SK-N-SH (cell line): ENCODE measurements around the gene HAGHL. TPM values are rescaled to one million over a fixed set of nuclear protein-coding genes. Genes with fewer than 3 reads are reported as not detected.

Experiments
- CHD2 ChIP-seq: fragments of 150-350 bp; IDR thresholded peaks from 2 replicates; pipeline ENCODE4 v1.6.1; 2018; ENCODE audit warnings: low read length; ENCODE audit not compliant: partially characterized antibody
- ELF1 ChIP-seq: IDR thresholded peaks from 2 replicates; pipeline ENCODE4 v1.4.0; 2012
- EP300 ChIP-seq, 2 experiments: IDR thresholded peaks; 2 replicates each; pipeline versions ENCODE4 v1.4.0 to v1.6.1; 2012; ENCODE audit warnings: borderline replicate concordance in 1 of 2, low read depth in 1 of 2, low read length in 1 of 2
- EZH2phosphoT487 ChIP-seq: fragments of 200-600 bp; sonication (generic); IDR thresholded peaks from 2 replicates; pipeline ENCODE4 v1.6.1; 2017; ENCODE audit warnings: low read depth, mixed run types, mild to moderate bottlenecking, antibody characterized with exemption, moderate library complexity, borderline replicate concordance
- FOXM1 ChIP-seq: IDR thresholded peaks from 2 replicates; pipeline ENCODE4 v1.4.0; 2012; ENCODE audit warnings: low read depth, mild to moderate bottlenecking
- JUND ChIP-seq: IDR thresholded peaks from 2 replicates; pipeline ENCODE4 v1.4.0; 2012
- NFIC ChIP-seq: IDR thresholded peaks from 2 replicates; pipeline ENCODE4 v1.4.0; 2012; ENCODE audit warnings: borderline replicate concordance
- NRF1 ChIP-seq: IDR thresholded peaks from 2 replicates; pipeline ENCODE4 v1.6.1; 2012; ENCODE audit warnings: low read depth, mild to moderate bottlenecking, low read length
- POLR2AphosphoS5 ChIP-seq: IDR thresholded peaks from 2 replicates; pipeline ENCODE4 v1.6.1; 2012; ENCODE audit warnings: low read depth, low read length
- RAD21 ChIP-seq: IDR thresholded peaks from 2 replicates; pipeline ENCODE4 v1.6.1; 2012; ENCODE audit warnings: mild to moderate bottlenecking, low read length
- SIN3A ChIP-seq: IDR thresholded peaks from 2 replicates; pipeline ENCODE4 v1.6.1; 2012; ENCODE audit warnings: low read depth, mild to moderate bottlenecking, low read length, moderate library complexity, borderline replicate concordance
- SMC3 ChIP-seq: IDR thresholded peaks from 2 replicates; pipeline ENCODE4 v1.6.1; 2012; ENCODE audit warnings: low read depth, low read length, improper control_type of control experiment
- polyA plus RNA-seq, 3 experiments: library from polyadenylated mRNA; depleted of rRNA; stranded (reverse); fragments of >200 nt; gene quantifications; 2 replicates each; pipeline ENCODE4 v1.2.3, GENCODE V29; 2012
- TF ChIP-seq, protein P1 (sequence below): IDR thresholded peaks from 2 replicates; pipeline ENCODE4 v1.4.0; 2012; ENCODE audit warnings: low read depth, borderline replicate concordance
- TF ChIP-seq, protein P2 (sequence below): fragments of 150-350 bp; IDR thresholded peaks from 2 replicates; pipeline ENCODE4 v1.6.1; 2016; ENCODE audit warnings: mild to moderate bottlenecking, low read depth, low read length
- TF ChIP-seq, protein P3 (sequence below): IDR thresholded peaks from 2 replicates; pipeline ENCODE4 v1.4.0; 2012; ENCODE audit warnings: low read depth
- TF ChIP-seq, protein P4 (sequence below): fragments of 150-350 bp; IDR thresholded peaks from 2 replicates; pipeline ENCODE4 v1.6.1; 2017; ENCODE audit warnings: antibody characterized with exemption, low read length, low read depth, borderline replicate concordance
- TF ChIP-seq, protein P5 (sequence below): fragments of 200-600 bp; sonication (generic); IDR thresholded peaks from 2 replicates; pipeline ENCODE4 v1.6.1; 2017; ENCODE audit warnings: antibody characterized with exemption, mild to moderate bottlenecking, moderate library complexity
- TF ChIP-seq, protein P6 (sequence below): IDR thresholded peaks from 2 replicates; pipeline ENCODE4; 2012

HAGHL gene
- polyA plus RNA-seq, 1 of the 3 experiments (the other 2 are of a cell fraction): 65.5 TPM

DNA sequence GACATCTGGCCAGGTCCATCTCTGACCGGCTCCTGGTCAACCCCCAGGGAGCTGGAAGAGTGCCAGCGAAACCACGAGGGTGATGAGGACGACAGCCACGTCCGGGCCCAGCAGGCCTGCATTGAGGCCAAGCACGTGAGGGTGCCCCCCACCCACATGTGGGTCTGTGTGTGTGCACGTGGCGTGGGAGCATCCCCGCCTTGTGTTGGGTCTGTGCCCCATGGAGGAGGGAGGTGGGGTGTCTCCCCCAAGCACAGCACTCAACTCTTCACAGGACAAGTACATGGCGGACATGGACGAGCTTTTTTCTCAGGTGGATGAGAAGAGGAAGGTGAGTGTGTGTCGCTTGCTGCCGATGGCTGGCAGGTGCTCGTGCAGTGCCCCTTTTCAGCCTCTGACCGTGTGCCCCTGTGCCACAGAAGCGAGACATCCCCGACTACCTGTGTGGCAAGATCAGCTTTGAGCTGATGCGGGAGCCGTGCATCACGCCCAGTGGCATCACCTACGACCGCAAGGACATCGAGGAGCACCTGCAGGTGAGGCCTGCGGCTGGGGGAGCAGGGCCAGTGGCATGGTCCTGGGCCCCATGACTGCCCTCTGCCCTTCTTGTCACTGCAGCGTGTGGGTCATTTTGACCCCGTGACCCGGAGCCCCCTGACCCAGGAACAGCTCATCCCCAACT, 45.0 kb upstream of the HAGHL start (continued):
- no peak for TF ChIP-seq SIN3A
- TF ChIP-seq POLR2AphosphoS5: no peak
- TF ChIP-seq EZH2phosphoT487: no peak
- 0 out of 2 replicates have a peak, but pooled peaks have one; percentile 3 for TF ChIP-seq JUND
- TF ChIP-seq, protein P1, sequence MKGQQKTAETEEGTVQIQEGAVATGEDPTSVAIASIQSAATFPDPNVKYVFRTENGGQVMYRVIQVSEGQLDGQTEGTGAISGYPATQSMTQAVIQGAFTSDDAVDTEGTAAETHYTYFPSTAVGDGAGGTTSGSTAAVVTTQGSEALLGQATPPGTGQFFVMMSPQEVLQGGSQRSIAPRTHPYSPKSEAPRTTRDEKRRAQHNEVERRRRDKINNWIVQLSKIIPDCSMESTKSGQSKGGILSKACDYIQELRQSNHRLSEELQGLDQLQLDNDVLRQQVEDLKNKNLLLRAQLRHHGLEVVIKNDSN: no peak
- TF ChIP-seq RAD21: no peak
- no peak for TF ChIP-seq CHD2
- TF ChIP-seq, protein P2, sequence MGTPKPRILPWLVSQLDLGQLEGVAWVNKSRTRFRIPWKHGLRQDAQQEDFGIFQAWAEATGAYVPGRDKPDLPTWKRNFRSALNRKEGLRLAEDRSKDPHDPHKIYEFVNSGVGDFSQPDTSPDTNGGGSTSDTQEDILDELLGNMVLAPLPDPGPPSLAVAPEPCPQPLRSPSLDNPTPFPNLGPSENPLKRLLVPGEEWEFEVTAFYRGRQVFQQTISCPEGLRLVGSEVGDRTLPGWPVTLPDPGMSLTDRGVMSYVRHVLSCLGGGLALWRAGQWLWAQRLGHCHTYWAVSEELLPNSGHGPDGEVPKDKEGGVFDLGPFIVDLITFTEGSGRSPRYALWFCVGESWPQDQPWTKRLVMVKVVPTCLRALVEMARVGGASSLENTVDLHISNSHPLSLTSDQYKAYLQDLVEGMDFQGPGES: no peak
- no peak; the same call in 1 of the 2 replicates for TF ChIP-seq ELF1
- no peak for TF ChIP-seq NRF1
- no peak for TF ChIP-seq FOXM1
- TF ChIP-seq, protein P3, sequence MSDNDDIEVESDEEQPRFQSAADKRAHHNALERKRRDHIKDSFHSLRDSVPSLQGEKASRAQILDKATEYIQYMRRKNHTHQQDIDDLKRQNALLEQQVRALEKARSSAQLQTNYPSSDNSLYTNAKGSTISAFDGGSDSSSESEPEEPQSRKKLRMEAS: peak; percentile 38; the same call in 1 of the 2 replicates
- TF ChIP-seq, protein P4, sequence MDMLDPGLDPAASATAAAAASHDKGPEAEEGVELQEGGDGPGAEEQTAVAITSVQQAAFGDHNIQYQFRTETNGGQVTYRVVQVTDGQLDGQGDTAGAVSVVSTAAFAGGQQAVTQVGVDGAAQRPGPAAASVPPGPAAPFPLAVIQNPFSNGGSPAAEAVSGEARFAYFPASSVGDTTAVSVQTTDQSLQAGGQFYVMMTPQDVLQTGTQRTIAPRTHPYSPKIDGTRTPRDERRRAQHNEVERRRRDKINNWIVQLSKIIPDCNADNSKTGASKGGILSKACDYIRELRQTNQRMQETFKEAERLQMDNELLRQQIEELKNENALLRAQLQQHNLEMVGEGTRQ: no peak
- no peak for TF ChIP-seq SMC3
- TF ChIP-seq NFIC: peak; percentile 62; the same call in 1 of the 2 replicates
- TF ChIP-seq, protein P5, sequence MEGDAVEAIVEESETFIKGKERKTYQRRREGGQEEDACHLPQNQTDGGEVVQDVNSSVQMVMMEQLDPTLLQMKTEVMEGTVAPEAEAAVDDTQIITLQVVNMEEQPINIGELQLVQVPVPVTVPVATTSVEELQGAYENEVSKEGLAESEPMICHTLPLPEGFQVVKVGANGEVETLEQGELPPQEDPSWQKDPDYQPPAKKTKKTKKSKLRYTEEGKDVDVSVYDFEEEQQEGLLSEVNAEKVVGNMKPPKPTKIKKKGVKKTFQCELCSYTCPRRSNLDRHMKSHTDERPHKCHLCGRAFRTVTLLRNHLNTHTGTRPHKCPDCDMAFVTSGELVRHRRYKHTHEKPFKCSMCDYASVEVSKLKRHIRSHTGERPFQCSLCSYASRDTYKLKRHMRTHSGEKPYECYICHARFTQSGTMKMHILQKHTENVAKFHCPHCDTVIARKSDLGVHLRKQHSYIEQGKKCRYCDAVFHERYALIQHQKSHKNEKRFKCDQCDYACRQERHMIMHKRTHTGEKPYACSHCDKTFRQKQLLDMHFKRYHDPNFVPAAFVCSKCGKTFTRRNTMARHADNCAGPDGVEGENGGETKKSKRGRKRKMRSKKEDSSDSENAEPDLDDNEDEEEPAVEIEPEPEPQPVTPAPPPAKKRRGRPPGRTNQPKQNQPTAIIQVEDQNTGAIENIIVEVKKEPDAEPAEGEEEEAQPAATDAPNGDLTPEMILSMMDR: no peak
- TF ChIP-seq, protein P6, sequence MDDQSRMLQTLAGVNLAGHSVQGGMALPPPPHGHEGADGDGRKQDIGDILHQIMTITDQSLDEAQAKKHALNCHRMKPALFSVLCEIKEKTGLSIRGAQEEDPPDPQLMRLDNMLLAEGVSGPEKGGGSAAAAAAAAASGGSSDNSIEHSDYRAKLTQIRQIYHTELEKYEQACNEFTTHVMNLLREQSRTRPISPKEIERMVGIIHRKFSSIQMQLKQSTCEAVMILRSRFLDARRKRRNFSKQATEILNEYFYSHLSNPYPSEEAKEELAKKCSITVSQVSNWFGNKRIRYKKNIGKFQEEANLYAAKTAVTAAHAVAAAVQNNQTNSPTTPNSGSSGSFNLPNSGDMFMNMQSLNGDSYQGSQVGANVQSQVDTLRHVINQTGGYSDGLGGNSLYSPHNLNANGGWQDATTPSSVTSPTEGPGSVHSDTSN: no peak
- TF ChIP-seq EP300 (IDR thresholded peaks at IDR 0.05; ENCODE audit: borderline replicate concordance in 1 of 2, low read depth in 1 of 2, low read length in 1 of 2): no peak
